Endothelial cell of umbilical vein (primary cell): ENCODE results near the gene P4HA3. TPM values are rescaled to one million over a fixed set of nuclear protein-coding genes. Genes with fewer than 3 reads are reported as not detected.
A peak's percentile ranks its signal among the peaks of the same experiment; 100 is the strongest.

Experiments
- BruUV-seq: library from RNA; stranded (reverse); fragments of 400-500 nt; replicated peaks from 2 replicates; lab custom pipeline; 2021; lab: Mats Ljungman, UMichigan
- CTCF ChIA-PET: fragments of 300-600, 350-600 bp; sonication (Branson Sonifier 250); formaldehyde crosslinking; loops from one replicate; lab custom pipeline; 2021; ENCODE audit warnings: antibody characterized with exemption, inconsistent platforms; lab: Charles Lee
- POLR2A ChIA-PET: fragments of 300-600, 350-600 bp; sonication (Branson Sonifier 250); formaldehyde crosslinking; loops from one replicate; lab custom pipeline; 2021; ENCODE audit warnings: antibody characterized with exemption, inconsistent platforms; lab: Charles Lee
- DNase-seq: peaks from one replicate; pipeline ENCODE4 v3.0.0-alpha.2; 2011; ENCODE audit warnings: low read depth, low spot score
- FAIRE-seq: peaks from 2 replicates; lab custom pipeline; 2011; peaks lifted over from hg19 to GRCh38; lab: Jason Lieb, UNC
- H2AFZ ChIP-seq: 2 replicates; pipeline ENCODE4 v1.6.0; 2012; ENCODE audit warnings: low read depth, low read length, control low read depth, inconsistent platforms
- H3K27ac ChIP-seq: 2 replicates; pipeline ENCODE4 v1.5.1; 2011; ENCODE audit warnings: low read depth, mild to moderate bottlenecking, control low read depth, low read length, moderate library complexity; ENCODE audit not compliant: insufficient read depth
- H3K27me3 ChIP-seq, 2 experiments: 2 replicates each; pipeline versions ENCODE4 v1.6.0 to v1.6.1; 2011; ENCODE audit warnings: low read length in 2 of 2, mixed read lengths in 1 of 2; ENCODE audit not compliant: control insufficient read depth in 2 of 2, insufficient read depth in 2 of 2
- H3K36me3 ChIP-seq, 2 experiments: 2 replicates in 1 of 2; 3 replicates in 1 of 2; pipeline ENCODE4 v1.5.1; 2011; ENCODE audit warnings: low read length in 2 of 2, mild to moderate bottlenecking in 1 of 2, moderate library complexity in 1 of 2; ENCODE audit not compliant: control insufficient read depth in 2 of 2, insufficient read depth in 2 of 2; ENCODE audit errors: extremely low read depth in 1 of 2
- H3K4me1 ChIP-seq: 3 replicates; pipeline ENCODE4 v1.5.1; 2011; ENCODE audit warnings: mild to moderate bottlenecking, low read length; ENCODE audit not compliant: control insufficient read depth, insufficient read depth; ENCODE audit errors: extremely low read depth
- H3K4me2 ChIP-seq: 2 replicates; pipeline ENCODE4 v1.6.1; 2011; ENCODE audit warnings: low read length, control low read depth, mixed read lengths; ENCODE audit not compliant: insufficient read depth
- H3K4me3 ChIP-seq, 3 experiments: fragments of 200-600 bp in 1 of 3; sonication (generic), shearing (Covaris generic) in 1 of 3; replicated peaks in 1 of 3; 2 replicates each; pipeline ENCODE4 v1.5.1; 2011 to 2016; ENCODE audit warnings: control low read depth in 3 of 3, low read length in 3 of 3, mild to moderate bottlenecking in 2 of 3, inconsistent platforms in 1 of 3, low read depth in 1 of 3, moderate library complexity in 1 of 3; ENCODE audit not compliant: insufficient read depth in 1 of 3
- H3K79me2 ChIP-seq: 2 replicates; pipeline ENCODE4 v1.6.0; 2012; ENCODE audit warnings: low read length, inconsistent platforms; ENCODE audit not compliant: control insufficient read depth, insufficient read depth
- H3K9ac ChIP-seq: replicated peaks from 2 replicates; pipeline ENCODE3; 2011; ENCODE audit warnings: low read length, control low read depth; ENCODE audit not compliant: insufficient read depth; ENCODE audit errors: extremely low read depth
- H3K9me1 ChIP-seq: replicated peaks from 3 replicates; pipeline ENCODE4 v1.6.0; 2011; ENCODE audit warnings: mild to moderate bottlenecking, low read length; ENCODE audit not compliant: control insufficient read depth, insufficient read depth; ENCODE audit errors: extremely low read depth
- H3K9me3 ChIP-seq: replicated peaks from 2 replicates; pipeline ENCODE4 v1.5.1; 2012; ENCODE audit warnings: low read length, inconsistent platforms; ENCODE audit not compliant: control insufficient read depth, insufficient read depth
- H4K20me1 ChIP-seq: replicated peaks from 2 replicates; pipeline ENCODE3; 2011; ENCODE audit warnings: mild to moderate bottlenecking, low read length; ENCODE audit not compliant: control insufficient read depth, insufficient read depth; ENCODE audit errors: extremely low read depth
- EZH2 ChIP-seq: IDR thresholded peaks from 2 replicates; pipeline ENCODE4 v1.6.1; 2012; ENCODE audit warnings: borderline replicate concordance, low read depth, mild to moderate bottlenecking, moderate library complexity, low read length, inconsistent platforms; ENCODE audit not compliant: severe bottlenecking
- FOS ChIP-seq: IDR thresholded peaks from 2 replicates; pipeline ENCODE4 v1.6.1; 2011; ENCODE audit warnings: mild to moderate bottlenecking, low read length, moderate library complexity, borderline replicate concordance; ENCODE audit not compliant: insufficient read depth
- GATA2 ChIP-seq: IDR thresholded peaks from 2 replicates; pipeline ENCODE4 v1.7.0; 2011; ENCODE audit warnings: low read depth, mild to moderate bottlenecking, moderate library complexity, mixed read lengths, low read length; ENCODE audit not compliant: insufficient read length, insufficient read depth
- JUN ChIP-seq: IDR thresholded peaks from 2 replicates; pipeline ENCODE4 v1.6.1; 2011; ENCODE audit warnings: borderline replicate concordance, low read depth; ENCODE audit not compliant: insufficient read length, insufficient read depth
- MYC ChIP-seq: IDR thresholded peaks from one replicate; pipeline ENCODE4 v1.6.1; 2011; ENCODE audit warnings: mild to moderate bottlenecking, low read depth, low read length
- POLR2A ChIP-seq: IDR thresholded peaks from 2 replicates; pipeline ENCODE4 v1.6.1; 2012; ENCODE audit warnings: low read depth, mild to moderate bottlenecking, control low read depth, low read length
- POLR2AphosphoS5 ChIP-seq: IDR thresholded peaks from 2 replicates; pipeline ENCODE4 v1.6.1; 2012; ENCODE audit warnings: low read depth, mild to moderate bottlenecking, control low read depth, low read length, moderate library complexity; ENCODE audit not compliant: insufficient read depth
- dilution Hi-C: fragments of 300-500 bp; cut with MboI; formaldehyde crosslinking; loops from one replicate; pipeline ENCODE4 v1.15.0; 2019; ENCODE audit warnings: low sequenced_read_pairs; ENCODE audit not compliant: extremely low pct_ligation_motif_present
- intact Hi-C: fragments of 100-400 bp; cut with micrococcal nuclease; formaldehyde crosslinking; loops from one replicate; pipeline ENCODE4 v1.10.0; 2022
- polyA plus RNA-seq, 4 experiments: library from polyadenylated mRNA; depleted of rRNA in 3 of 4; stranded (reverse) in 3 of 4; unstranded in 1 of 4; fragments of >200 nt; gene quantifications; 2 replicates each; pipeline versions ENCODE4 v1.2.1 to v1.2.3, GENCODE V29; 2011 to 2012; ENCODE audit warnings: missing spikeins in 1 of 4
- total RNA-seq: library from RNA; stranded (reverse); gene quantifications from 2 replicates; pipeline ENCODE4 v1.2.3, GENCODE V29; 2021
- TF ChIP-seq, protein P1 (sequence below), 2 donors: IDR thresholded peaks; 1 replicate in 1 of 2; 2 replicates in 1 of 2; pipeline ENCODE4 v1.5.1; 2011; ENCODE audit warnings: low read length in 2 of 2, mild to moderate bottlenecking in 2 of 2, moderate library complexity in 2 of 2, control low read depth in 1 of 2, inconsistent platforms in 1 of 2, low read depth in 1 of 2; ENCODE audit not compliant: insufficient read depth in 1 of 2; ENCODE audit errors: extremely low read depth in 1 of 2
- TF ChIP-seq, protein P2 (sequence below): IDR thresholded peaks from 2 replicates; pipeline ENCODE4 v1.6.1; 2011; ENCODE audit not compliant: insufficient read depth, insufficient read length

P4HA3 gene
- total and polyA plus RNA-seq, 2 donors (not counting 3 experiments of a cell fraction or from before 2014, with no cell fraction given) = 26.9 to 40.0 TPM

- Histone ChIP-seq H3K9ac (no peak overlapping the region), H3K9me1 (no peaks in the 10 kb centered on the region), H3K9me3 (no peaks in the 10 kb centered on the region), H3K4me2 (no peak overlapping the region), H3K4me3 (no peak overlapping the region), H3K36me3 (peaks cover 4 to 12% of the 10 kb centered on the region in 2 experiments), H3K27ac (no peak overlapping the region), H2AFZ (no peak overlapping the region), H3K79me2 (no peaks in the 10 kb centered on the region), H4K20me1 (no peaks in the 10 kb centered on the region), H3K4me1 (no peaks in the 10 kb centered on the region), H3K27me3 (no peaks in the 10 kb centered on the region)
- ChIA-PET CTCF (interaction anchor here (0.7 to 13.4 kb wide), 5 partner anchors 45 to 197 kb away, joined by 3 to 440 read pairs (median 5); no protein-coding TSS in a partner anchor), POLR2A (no interaction called here)
- TF ChIP-seq, protein P1, sequence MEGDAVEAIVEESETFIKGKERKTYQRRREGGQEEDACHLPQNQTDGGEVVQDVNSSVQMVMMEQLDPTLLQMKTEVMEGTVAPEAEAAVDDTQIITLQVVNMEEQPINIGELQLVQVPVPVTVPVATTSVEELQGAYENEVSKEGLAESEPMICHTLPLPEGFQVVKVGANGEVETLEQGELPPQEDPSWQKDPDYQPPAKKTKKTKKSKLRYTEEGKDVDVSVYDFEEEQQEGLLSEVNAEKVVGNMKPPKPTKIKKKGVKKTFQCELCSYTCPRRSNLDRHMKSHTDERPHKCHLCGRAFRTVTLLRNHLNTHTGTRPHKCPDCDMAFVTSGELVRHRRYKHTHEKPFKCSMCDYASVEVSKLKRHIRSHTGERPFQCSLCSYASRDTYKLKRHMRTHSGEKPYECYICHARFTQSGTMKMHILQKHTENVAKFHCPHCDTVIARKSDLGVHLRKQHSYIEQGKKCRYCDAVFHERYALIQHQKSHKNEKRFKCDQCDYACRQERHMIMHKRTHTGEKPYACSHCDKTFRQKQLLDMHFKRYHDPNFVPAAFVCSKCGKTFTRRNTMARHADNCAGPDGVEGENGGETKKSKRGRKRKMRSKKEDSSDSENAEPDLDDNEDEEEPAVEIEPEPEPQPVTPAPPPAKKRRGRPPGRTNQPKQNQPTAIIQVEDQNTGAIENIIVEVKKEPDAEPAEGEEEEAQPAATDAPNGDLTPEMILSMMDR (IDR thresholded peaks at IDR 0.05; ENCODE audit: extremely low read depth in 1 of 2, insufficient read depth in 1 of 2, low read depth in 1 of 2, low read length in 2 of 2) = no peak
- FAIRE-seq (no peak), DNase-seq (peak; percentile 58)
- intact Hi-C loops = no loop called here
- no TSS peak for BruUV-seq
- dilution Hi-C loops = no loop called here
Observed at GRCh38 chr11:74253361-74253760, 58.1 kb downstream of the P4HA3 start.

DNA sequence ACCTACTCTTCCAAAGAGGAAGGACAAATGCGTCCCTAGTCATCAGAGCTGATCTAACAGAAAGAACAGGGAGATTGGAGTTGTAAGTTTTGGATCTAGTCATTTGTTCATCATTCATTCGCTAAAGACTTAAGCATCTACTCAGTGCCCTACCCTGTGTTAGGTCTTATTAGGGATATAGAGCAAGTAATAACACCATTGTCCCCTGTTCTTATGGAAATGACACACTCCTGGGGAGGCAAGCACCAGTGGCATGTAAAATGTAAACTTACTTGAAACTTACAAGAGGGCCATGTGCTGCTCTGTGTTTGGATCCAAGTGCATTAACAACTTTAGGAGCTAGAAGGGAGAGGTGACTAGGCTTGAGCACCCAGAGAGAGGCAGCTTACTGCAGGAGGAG is 61.9 kb downstream of the P4HA3 start:
- no peak for TF ChIP-seq POLR2A
- TF ChIP-seq, protein P2, sequence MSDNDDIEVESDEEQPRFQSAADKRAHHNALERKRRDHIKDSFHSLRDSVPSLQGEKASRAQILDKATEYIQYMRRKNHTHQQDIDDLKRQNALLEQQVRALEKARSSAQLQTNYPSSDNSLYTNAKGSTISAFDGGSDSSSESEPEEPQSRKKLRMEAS = no peak
- no peak for TF ChIP-seq EZH2
- TF ChIP-seq JUN = no peak
- TF ChIP-seq, protein P1 (IDR thresholded peaks at IDR 0.05; ENCODE audit: extremely low read depth in 1 of 2, insufficient read depth in 1 of 2, low read depth in 1 of 2, low read length in 2 of 2) = no peak
- TF ChIP-seq GATA2 = no peak
- no peak for TF ChIP-seq MYC
- no peak for TF ChIP-seq FOS
- no peak for TF ChIP-seq POLR2AphosphoS5
- no peak for DNase-seq
- ChIA-PET POLR2A (no interaction called here), CTCF (interaction anchor here (1.6 to 13.4 kb wide), 4 partner anchors 201 to 321 kb away, joined by 4 to 440 read pairs (median 13); no protein-coding TSS in a partner anchor)
- no peaks in the 10 kb centered on the region for H3K27me3 ChIP-seq
- no peak overlapping the region for H3K4me3 ChIP-seq
- no peaks in the 10 kb centered on the region for H3K4me1 ChIP-seq
- no peak overlapping the region for H3K27ac ChIP-seq
- intact Hi-C loops = no loop called here
- no peaks in the 10 kb centered on the region for H3K9me3 ChIP-seq
- H4K20me1 ChIP-seq = no peaks in the 10 kb centered on the region
- no peak overlapping the region for H3K9ac ChIP-seq
- peaks cover 5 to 15% of the 10 kb centered on the region in 2 experiments for H3K36me3 ChIP-seq
- no peaks in the 10 kb centered on the region for H3K9me1 ChIP-seq
- H2AFZ ChIP-seq = no peak overlapping the region
- no peak for FAIRE-seq
- H3K4me2 ChIP-seq = no peak overlapping the region
- no TSS peak for BruUV-seq
- no peaks in the 10 kb centered on the region for H3K79me2 ChIP-seq
- dilution Hi-C loops = no loop called here
